HG03159 (cell line): ENCODE measurements around the gene C3orf22.

Source experiments
- ATAC-seq: cut with Tn5 transposase; IDR thresholded peaks from one replicate; pipeline ENCODE4 v1.9.1; 2021; ENCODE audit warnings: mild to moderate bottlenecking, moderate library complexity; ENCODE audit not compliant: unreplicated experiment

Gene C3orf22

GRCh38 chr3:126528800-126529541 is 29.8 kb downstream of the C3orf22 start:
- no peak for ATAC-seq

- ATAC-seq, result no peak
These were observed 30.3 kb downstream of the C3orf22 start for GRCh38 chr3:126528419-126528799.

- no peak for ATAC-seq
These were observed 31.1 kb downstream of the C3orf22 start for GRCh38 chr3:126527455-126528211.

GRCh38 chr3:126527006-126527405 is 31.7 kb downstream of the C3orf22 start:
- ATAC-seq, result no peak

- ATAC-seq, result no peak
These were observed 32.1 kb downstream of the C3orf22 start for GRCh38 chr3:126526668-126527005.

GRCh38 chr3:126525853-126526667 is 32.7 kb downstream of the C3orf22 start:
- ATAC-seq, result no peak

GRCh38 chr3:126525091-126525852 is 33.5 kb downstream of the C3orf22 start:
- ATAC-seq, result no peak

- no peak for ATAC-seq
These were observed 34.2 kb downstream of the C3orf22 start for GRCh38 chr3:126524429-126524988.

- ATAC-seq, result no peak
These were observed 34.8 kb downstream of the C3orf22 start, which contains the start of gene CHST13 for GRCh38 chr3:126523745-126524428. TSS of gene CHST13 (plus strand) at chr3:126524155. CDS start at chr3:126524333, 178 bp downstream.

GRCh38 chr3:126522363-126522788 is 36.4 kb downstream of the C3orf22 start:
- no peak for ATAC-seq

GRCh38 chr3:126521122-126521891 is 37.4 kb downstream of the C3orf22 start:
- no peak for ATAC-seq

GRCh38 chr3:126519506-126520455 is 39.0 kb downstream of the C3orf22 start:
- no peak for ATAC-seq

GRCh38 chr3:126518779-126519177 is 40.0 kb downstream of the C3orf22 start:
- ATAC-seq, result no peak

- no peak for ATAC-seq
These were observed 40.5 kb downstream of the C3orf22 start for GRCh38 chr3:126517986-126518778.

- ATAC-seq, result no peak
These were observed 41.3 kb downstream of the C3orf22 start, which contains the start of gene UROC1 for GRCh38 chr3:126517291-126517951. TSS of gene UROC1 (minus strand) at chr3:126517773. CDS start at chr3:126517719, 54 bp downstream.

GRCh38 chr3:126516936-126517290 is 41.8 kb downstream of the C3orf22 start:
- ATAC-seq, result no peak
